ENCODE results near the gene FAM107B. TPM values are rescaled to one million over a fixed set of nuclear protein-coding genes. Genes with fewer than 3 reads are reported as not detected.
"Not testable (repeated sequence)": the region's sequence is repeated elsewhere in the genome, so short reads cannot be mapped to it uniquely, and the experiment has no call there.

FAM107B gene
- total RNA-seq, 1 experiment from 2014 or later = 39.9 TPM

DNA sequence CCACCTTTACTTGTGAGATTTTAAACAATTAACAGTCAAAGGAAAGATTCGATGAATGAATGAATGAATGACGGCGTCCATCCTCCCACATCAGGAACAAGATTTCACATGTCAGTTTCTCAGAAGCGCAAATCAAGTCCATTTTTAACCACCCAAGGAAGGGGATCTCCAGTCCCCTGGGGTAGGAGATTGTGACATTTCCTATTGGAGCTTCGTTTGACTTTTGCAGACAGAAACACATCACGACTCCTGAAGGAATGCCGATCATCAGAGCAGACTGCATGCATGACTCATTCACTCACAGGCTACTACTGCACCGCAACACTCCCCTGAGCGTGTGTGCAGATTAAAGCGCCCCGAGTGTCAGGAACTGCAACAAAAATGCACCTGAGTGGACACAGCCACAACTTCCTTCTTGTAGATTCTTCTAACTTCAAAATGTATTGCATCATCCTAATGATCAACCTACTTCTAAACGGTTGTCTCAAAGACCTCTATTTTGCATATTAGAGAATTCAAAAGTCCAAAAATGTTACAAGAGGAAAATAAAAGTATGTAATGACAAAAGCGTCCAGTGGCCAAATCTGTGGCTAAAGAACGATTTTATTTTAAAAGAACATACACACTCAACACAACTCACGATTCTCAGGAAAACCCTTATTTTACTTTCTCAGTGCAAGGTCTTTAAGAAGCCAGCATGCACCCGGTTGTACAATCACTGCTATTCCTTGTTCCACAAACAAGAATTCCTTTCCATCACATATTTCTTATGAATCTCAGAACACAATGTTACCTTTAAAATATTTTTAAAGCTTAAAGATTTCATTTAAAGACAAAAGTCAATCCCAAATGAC, 172.6 kb downstream of the FAM107B start:
- peak; percentile 94 for DNase-seq (ENCODE audit: low read depth)

DNA sequence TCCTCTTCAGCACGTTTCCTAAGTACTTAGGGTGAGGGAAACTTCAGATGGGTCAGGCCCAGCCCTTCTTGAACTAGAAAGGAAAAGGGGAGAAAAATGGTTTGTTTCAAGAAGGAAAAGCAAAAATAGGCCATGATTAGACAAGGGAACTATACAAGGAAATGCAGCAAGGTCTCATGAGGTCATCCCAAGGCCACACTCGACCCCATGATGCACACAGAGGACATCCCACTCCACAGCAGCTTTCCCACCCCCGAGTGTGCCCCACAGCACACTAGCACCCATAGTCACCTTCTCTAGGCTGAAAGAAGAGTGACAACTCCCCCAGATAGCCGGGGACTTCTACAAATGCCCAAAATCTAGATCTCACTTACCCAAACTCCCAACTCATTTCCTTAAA, 173.4 kb downstream of the FAM107B start:
- DNase-seq (ENCODE audit: low read depth) = no peak

DNA sequence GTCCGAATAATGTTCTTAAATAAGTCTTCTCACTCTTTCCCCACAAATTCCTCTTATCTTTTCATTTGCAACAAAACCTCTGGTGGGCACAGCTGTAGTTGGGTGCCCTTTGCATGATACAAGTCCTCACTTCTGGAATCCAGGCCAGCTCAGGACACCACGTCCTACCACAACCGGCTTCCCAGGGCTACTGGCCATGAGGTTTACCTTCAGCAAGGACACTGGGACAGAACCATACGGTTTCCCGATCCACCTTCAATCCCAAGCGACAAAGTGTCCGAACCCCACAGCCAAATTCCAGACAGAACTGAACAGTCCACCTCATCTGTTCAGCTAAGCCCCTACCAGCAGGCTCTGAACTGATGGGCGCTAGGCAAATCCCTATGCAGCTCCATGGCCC, 174.6 kb downstream of the FAM107B start:
- DNase-seq (ENCODE audit: low read depth) = no peak

DNA sequence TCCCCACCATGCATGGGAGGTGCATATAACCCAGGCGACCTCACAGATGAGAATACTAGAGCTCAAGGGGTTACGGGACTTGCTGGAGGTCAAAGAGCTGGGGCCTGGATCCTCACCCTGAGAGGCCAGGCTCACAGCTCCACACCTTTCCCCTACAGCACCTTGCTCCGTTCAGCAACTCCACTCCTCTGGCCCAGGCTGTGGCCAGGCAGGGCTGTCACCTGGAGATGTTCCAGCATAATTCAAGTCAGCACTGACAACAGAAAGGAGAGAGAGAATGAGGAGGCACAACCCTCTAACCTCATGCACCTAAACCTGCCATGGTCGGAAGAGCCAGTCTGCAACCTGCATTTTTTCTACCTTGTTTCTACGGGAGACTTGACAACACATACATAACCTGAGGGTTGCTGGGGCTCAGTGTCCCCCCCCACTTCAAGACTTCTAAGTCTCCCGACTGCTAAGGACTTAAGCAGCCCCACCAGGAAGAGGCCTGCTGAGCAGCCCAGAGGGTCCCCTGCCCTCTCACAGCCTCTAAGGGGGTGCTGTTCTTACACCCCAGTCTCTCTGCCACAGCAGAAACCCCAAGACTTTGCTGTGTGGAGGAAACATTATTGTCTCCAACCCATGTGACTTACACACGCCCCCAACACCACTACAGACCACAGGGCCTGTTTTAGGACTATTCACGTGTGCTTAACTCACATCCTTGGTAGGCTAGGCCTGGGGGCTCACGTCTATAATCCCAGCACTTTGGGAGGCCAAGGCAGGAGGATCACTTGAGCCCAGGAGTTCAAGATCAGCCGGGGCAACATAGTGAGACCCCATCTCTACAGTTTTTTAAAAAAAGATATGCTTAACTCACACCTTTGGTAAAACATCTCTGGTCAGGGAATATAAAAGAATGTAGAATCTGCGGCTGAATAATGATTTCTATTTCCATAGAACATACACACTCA, 175.6 kb downstream of the FAM107B start:
- DNase-seq (ENCODE audit: low read depth) = no peak

DNA sequence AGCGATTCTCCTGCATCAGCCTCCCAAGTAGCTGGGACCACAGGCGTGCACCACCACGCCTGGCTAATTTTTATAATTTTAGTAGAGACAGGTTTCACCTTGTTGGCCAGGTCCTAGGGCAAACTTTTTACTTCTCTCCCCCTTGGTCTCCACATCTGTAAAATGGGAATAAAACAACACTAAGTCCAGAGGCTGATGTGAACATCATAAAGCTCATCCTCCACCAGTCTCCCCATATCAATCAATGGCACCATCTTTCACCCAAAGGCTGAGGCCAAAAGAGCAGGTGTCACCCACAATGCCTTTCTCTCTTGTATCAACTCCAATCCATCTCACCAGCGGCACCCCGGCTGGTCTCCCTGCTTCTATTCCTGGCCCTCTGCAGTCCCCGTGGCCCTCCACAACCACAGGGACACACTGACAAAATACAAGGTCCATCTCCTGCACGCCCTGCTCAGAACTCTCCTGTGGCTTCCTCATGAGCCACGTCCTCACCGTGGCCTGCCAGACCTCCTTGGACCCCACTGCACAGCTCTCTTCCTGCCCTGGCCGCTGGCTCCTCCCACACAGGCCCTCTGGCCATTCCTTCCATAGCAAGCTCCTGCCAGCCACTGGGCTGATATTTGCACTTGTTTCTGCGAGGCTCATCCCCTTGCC, 179.0 kb downstream of the FAM107B start:
- no peak for DNase-seq (ENCODE audit: low read depth)

DNA sequence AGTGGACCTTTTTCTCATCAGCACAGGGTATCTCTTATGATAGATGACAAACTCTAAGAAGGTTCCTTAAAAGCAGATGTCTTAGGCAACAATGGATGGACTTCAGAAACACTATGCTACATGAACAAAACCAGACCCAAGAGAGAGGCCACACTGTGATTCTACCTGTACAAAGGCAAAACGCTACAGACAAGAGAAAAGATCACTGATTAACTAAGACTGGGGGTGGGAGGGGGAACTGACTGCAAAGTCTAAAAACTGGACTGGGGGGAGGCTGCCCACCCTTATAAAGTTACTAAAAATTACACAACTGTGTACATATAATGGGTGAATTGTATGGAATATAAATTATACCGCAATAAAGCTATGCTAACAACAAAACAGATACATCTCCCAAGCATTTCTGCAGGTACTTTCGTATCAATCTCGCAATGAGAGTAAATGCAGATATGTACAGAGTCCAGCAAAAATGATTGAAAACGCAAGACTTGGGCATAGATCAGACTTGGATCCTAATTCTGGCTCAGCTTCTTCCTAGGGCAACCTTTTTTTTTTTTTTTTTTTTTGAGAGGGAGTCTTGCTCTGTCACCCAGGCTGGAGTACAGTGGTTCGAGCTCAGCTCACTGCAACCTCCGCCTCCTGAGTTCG, 179.7 kb downstream of the FAM107B start:
- no peak for DNase-seq (ENCODE audit: low read depth)

DNA sequence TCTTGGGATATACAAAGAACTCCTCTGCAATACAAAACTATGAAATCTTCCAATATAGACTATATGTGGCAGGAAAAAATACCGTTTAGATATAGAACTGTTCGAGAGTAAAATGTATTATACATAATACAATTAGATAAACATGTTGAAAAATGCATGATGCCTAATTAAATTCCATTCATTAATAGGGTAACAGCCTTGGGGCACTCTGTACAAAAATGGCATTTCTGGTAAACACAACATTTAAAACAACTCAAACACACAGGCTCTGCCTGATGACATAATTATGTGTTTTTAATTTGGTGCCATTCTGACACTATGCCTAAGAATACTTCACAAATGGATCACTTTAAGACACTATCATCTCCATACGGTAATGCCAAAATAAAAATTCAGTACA, 180.9 kb downstream of the FAM107B start:
- DNase-seq (ENCODE audit: low read depth) = no peak

DNA sequence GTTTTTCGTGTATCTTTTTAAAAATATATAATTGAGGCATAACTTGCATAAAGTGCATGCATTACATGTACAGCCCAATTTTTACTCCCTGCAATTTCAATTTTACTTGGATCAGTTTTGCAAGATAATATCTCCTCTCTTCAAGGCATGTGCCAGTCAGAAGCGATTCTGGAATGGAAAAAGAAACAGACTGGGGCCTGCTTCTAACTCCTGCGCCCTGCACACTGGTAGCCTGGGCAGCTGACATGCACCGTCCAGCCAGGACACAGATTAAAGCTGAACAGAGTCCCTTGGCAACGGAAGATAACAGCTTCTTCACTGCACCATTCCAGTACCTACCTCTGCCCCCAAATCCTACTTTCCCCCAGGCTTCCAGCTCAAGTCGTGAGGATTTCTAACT, 182.1 kb downstream of the FAM107B start:
- DNase-seq (ENCODE audit: low read depth) = no peak

DNA sequence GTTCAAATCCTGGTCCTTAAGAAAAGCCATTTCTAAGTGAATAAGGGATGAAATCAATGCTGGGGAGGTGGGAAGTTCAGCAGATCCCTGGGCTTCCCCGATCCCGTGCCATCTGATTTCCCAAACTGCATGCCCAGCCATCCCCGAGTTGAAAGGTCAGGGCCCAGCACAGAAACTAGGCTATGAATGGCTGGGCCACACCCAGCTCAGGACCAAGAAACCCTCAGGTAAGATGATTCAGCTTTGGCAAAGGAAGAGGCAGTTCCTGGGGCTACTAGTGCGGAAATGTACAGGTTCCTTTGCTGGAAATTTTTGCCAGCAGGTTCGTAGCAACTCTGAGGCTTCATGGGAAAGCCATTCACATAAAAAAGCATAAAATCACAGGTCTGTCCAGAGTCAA, 182.7 kb downstream of the FAM107B start:
- no peak for DNase-seq (ENCODE audit: low read depth)

DNA sequence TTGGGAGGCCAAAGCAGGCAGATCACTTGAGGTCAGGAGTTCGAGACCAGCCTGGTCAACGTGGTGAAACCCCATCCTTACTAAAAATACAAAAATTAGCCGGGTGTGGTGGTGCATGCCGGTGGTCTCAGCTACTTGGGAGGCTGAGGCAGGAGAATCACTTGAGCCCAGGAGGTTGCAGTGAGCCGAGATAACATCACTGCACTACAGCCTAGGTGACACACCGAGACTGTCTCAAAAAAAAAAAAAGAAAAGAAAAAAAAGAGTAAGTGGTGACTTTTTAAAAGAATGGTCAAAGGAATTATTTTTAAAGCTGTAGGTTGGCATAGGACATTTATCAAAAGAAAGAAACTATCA, 185.8 kb downstream of the FAM107B start:
- DNase-seq (ENCODE audit: low read depth) = not testable (repeated sequence)

DNA sequence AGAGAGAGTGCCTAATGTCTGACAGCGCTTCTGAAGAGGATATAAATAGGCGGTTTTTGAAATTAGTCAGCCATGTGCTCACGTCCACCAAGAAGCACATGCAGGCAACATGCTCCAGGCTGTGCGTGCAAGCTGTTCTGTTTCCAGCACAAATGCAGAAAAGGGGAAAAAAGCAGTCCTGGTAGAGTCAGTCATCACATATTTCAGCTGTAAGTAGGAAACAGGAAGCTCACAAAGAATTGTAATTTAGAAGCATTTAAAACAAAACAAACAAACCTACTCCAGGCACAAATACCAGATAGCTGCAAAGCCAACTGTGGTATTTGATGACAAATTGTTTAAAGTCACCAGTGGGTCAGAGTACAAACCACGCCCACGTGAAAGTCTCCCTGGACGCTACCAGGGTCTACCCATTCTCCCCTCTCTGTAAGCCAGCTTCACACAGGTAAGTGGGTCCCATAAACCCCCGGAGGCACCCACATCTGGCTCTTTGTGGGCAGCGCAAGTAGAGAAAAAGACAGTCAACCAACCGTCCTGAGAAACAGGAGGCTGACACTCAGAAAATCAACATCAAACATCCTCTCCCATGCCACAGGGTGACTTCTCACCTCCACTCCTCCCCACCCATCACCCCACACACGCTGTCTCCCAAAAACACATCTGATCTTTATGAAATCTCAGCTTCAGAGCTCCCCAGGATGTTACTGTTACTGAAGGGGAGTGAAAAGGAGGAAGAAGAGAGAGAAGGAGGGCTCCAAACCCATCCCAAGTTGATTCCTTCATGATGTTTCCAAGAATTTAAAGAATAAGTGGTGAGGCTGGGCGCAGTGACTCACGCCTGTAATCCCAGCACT, 186.4 kb downstream of the FAM107B start:
- peak; percentile 98 for DNase-seq (ENCODE audit: low read depth)

DNA sequence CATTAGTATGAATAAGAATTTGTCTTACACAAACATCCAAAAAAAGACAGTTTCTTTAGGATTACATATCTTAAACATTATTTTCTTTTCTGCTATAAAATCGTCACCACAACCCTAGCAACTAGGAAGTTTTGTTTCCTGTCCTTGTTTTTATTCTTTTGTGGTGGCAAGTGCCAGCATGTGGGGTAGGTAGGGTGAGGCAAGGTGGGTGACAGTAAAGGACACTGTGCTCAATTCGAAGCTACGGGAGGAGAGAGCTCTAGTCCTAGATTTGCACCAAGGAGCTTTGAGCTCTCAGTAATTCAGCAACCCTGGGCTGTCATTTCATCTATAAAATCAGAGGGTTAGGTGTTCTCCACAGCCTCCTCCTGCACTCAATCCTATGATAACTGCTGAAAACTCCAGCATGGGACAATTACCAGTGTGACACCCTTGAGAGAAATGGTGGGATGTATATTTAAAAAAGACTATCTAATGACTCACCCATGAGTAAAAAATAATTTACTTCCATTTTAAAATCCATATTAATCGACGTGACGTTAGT, 187.1 kb downstream of the FAM107B start:
- DNase-seq (ENCODE audit: low read depth) = no peak

DNA sequence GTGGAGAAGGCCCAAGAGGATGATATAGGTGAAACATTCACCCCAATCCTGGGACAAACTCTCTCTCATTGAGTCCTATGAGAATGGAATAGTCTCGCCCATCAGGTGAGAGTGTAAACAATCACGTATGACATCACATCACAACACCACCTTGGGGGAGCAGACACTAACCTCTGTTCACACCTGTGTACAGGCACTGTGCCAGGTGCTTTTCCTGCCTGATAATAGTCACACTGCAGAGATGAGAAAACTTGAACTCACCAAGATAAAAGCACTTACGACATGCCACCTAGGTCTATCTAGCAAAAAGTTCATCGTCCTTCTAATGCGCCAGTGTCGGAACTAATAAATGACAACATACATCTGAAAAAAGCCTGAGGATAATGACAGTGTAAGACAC, 187.8 kb downstream of the FAM107B start:
- DNase-seq (ENCODE audit: low read depth) = no peak

DNA sequence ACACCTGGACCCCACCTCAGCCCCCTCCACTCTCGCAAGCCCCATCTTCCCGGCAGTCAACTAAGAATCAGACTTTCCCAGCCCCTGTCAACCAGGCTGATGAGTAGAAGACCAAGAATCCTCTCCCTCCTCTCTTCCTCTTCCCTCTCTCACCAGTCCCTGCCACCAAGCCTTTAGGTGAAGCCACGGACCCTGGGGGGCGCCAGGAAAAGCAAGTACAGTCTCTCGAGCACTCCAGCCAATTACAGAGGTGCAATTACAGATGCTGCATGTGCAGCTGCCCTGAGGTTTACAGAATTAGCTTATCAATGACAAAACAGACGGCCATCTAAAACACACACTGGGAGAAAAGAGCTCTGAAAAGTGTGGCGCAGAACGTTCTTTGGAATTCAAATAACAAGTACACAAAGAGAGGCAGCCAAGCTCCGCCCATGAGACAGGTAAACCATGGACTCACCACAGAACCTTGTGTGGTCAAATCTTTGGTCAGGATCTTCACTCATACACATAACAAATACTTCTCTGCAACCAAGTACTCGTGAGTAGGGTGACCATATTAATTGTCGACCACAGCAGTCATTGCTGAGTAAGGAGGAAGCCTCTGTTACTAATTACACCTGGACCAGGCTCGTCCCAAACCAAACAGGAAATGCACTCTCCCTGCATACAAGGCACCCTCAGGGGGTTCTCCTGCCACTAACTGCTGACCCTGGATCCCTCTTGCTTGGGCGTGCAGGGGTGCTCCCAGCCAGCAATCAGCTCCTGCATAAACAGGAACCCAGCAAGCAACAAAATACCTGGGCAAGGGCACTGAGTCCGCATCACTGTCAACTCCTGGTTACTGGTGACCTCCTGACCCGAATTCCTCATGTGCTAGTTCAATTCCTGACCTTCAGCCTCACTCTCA, 189.2 kb downstream of the FAM107B start:
- DNase-seq (ENCODE audit: low read depth) = peak; percentile 54

DNA sequence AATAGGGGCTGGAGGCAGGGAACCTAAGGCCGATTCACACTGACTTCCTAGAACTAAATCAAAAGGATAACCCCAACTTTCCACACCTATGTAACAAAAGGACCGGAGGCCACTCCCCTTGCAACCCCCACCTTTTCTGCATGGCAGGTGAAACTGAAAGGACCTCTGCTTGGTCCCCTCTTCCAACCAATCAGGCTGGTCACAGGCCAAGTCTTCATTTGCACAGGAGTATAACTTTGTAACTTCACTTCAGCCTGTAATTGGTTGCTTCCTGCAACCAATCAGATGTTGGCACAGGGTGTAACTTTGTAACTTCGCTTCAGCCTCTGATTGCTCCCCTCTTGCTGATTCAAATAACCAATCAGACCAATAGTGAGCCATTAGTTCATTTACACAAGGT, 190.0 kb downstream of the FAM107B start:
- no peak for DNase-seq (ENCODE audit: low read depth)

DNA sequence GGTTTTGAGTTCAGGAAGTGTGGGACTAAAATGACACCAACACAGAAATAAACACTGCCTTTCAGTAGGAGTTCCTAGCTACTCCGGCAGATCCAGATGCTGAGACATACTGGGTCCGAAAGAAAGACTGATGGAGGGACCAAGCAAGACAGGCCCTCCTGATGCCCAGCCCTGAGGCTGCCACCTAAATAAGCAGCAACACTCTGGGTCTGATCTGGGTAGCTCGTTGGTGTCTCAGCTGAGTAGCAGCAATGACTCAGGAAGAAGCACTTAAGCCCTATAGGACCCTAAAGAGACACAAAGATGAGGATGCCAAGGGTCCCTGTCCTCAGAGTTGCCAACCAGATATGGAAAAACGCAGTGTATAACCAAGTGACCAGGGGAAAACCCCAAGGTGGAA, 190.7 kb downstream of the FAM107B start:
- DNase-seq (ENCODE audit: low read depth) = no peak

DNA sequence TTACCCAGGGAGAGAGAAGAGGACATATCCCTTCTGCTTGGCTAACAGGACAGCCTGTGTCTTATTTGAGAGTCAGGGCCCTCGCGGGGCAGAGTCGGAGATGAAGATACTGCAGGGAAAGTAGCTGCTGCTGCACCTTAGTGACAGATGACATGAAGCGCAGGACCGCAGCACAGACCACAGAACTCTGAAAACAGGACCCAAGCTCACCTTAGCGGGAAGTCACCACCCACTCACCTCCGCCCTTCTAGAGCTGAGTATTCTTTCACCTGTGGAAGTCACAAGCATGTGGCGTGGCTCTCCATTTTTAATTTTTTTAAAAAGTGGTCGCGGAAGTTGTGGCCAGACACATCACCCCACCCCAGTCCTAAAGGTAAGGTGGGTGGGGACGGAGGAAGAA, 191.4 kb downstream of the FAM107B start:
- no peak for DNase-seq (ENCODE audit: low read depth)

DNA sequence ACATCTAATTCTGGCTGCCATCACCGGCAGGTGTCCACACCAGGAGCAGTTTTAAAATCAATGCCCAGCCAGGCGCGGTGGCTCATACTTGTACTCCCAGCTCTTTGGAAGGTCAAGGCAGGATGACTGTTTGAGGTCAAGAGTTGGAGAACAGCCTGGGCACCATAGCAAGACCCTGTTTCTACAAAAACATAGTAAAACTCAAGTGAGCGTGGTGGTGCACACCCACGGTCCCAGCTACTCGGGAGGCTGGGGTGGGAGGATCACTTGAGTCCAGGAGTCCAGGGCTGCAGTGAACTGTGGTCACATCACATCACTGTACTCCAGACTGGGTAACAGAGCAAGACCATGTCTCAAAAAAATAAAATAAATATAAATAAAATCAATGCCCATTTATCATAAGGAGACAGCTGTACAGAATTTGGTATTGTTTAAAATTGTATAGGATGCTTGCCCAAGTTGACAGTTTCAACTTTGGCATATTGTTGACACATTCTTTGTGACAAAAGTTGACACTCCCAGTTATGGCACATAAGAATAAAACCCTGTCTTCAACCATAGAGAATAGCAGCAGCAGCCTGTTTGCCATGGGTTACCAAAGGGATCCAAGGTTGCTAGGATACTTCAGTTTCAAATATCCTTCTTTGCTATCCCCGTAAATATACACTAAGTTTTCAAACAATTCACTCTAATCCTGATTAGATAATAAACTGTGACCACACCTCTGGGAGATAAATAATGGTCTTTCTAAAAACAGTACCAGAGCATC, 193.0 kb downstream of the FAM107B start:
- DNase-seq (ENCODE audit: low read depth) = no peak
